Measurements from ENCODE around the gene ST7L.

Gene ST7L

DNA sequence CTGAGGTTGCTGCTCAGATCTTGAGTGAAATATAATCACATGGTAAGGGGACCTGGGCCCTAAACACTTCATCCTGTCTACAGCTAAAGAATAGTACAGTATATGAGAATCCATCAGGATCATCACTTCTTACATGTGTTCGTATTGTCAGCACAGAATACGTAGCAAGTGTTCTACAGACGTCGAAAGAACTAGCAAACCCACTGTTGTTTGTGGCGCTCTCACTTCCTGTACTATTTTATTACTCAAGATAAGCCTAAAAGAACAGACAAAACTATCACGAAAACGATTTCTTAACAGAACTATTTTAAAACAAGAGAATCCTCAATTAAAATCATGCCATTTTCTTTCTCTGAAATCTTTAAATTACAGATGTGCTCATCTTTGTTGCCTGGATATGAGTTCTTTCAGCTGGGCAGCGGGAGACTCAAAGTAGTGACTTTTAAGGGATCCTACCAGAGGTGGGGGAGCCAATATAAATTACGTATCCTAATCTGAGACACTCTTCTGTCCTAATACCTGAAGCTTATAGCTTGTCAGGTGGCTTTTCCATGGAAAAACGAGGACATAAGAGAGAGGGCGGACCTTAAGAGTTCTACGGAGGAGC lies 724 bp downstream of the ST7L start:
- DNase-seq, result no peak

DNA sequence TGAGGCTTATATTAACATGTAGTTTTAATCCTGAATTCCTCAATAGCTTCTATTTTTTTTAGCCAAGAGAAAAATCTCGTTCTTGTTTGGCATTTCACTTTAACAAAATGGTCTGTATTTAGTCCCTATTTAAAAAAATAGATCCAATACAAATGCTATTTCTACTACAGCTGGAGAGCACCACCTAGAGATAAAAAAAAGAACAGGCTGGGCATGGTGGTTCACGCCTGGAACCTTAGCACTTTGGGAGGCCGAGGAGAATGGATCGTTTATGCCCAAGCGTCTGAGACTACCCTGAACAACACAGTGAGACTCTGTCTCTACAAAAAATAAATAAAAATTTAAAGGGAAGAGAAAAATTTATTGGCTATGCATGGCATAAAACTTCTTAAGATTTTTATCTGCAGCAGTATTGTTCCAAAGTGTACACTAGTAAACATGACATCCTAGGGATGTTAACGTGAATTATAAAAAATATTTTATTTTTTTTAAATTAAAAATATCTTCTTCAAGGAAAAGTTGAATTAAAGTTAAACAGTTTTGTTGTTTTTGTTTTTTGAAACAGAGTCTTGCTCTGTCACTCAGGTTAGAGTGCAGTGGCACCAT lies 4.4 kb downstream of the ST7L start:
- no peak for DNase-seq

DNA sequence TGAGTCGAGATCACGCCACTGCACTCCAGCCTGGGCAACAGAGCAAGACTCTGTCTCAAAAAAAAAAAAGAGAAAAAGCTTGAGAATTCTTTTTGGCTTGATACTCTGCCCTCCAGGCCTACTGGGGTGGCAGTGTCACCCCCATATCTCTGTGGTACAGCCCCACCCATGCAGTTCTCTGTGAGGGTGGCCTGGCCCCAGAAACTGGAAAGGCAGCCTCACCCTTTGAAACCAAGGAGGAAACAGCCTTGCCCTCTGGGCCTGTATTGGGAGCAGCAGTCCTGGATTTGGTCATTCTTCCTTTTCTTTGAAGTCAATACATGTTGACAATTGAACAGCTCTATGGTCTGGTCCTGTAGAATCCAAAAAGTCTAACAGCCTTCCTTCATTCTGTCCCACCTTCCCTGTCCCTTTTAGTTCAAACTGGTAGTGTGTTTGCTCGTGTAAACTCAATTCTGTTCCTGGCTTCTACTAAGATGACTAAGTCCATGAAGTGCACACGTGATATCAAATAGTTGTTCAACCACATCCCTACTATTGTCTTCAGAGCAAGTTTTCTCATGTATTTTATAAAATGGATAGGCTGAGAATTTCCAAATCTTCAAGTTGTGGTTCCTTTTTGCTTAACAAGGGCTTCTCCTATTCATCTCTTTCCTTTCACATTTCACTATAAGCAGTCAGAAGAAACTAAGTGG lies 13.2 kb downstream of the ST7L start:
- DNase-seq, result no peak

DNA sequence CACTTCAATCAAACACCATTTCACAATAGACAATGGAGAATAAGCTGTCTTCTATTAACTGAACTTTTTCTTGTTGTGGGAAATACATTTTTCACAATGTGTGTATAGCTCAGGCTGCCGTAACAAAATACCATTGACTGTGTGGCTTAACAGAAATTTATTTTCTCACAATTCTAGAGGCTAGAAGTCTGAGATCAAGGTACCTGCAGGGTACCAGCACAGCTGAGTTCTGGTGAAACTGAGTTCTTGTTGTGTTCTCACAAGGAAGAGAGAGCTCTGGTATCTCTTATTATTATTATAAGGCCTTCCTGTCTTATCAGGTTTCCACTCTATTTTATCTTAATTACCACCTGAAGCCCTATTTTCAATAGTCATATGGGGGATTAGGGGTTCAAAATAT lies 15.4 kb downstream of the ST7L start:
- no peak for DNase-seq

DNA sequence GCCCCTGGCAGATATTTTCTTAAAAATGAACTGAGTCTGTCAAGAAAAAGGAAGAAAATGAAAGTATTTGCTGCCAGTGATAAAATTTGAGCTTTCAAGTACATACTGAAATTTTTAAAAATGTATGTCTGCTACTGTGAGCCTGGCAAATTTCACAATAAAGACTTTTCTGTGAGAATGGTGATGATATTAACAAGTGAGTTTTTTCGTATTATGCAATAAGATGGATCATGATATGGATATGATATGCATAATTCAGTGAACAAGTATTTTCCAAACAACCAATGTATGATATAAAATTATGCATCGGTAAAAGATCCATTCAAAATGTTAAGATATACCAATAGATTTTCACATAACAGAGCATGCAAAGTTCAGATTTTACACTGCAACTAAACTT lies 15.9 kb downstream of the ST7L start:
- no peak for DNase-seq

DNA sequence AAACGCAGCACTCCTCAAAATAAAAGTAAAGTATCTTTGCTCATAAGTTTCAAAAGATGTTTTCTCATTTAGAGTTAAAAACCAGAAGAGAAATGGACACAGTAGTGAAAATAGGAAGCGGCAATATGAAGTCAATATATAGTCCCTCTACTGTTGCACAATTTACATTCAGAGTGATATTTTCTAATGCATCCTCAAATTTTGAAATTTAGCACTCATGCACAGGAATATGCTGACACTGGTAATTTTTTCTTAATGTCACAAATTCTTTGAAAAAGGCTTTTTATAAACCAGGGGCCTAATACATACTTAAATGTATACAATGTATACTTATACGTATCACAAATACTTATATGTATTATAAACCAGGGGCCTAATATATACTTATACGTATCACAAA lies 19.5 kb downstream of the ST7L start:
- DNase-seq, result no peak

DNA sequence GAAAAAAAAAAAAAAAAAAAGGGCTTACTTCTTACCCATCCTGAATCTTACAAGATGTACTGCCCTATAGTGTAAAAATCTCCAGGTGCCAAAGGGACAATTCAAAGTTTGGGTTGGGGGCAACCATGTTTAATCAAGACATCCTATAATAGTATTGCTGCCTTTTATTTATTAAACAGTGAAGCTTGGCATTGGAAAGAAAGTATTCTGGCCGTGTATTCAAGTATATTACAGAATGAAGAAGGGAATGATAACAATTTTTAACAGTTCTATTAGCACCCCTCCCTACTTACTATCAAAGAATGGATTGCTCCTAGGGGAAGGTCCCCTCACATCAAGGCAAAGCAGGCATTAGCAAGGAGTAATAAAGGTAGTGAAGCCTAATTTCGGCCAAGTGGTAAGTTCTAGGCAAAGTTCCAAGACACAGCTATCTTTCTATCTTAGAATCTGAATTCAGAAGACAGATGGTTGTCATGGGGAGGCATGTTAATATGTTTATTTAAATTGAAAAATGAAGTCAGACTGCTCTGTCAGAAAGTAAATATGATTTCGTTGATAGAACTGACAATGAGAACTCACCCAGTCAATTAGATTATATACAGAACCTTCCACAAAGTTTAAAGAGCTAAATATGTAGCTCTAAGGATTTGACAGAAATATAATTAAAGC lies 24.6 kb downstream of the ST7L start:
- no peak for DNase-seq

DNA sequence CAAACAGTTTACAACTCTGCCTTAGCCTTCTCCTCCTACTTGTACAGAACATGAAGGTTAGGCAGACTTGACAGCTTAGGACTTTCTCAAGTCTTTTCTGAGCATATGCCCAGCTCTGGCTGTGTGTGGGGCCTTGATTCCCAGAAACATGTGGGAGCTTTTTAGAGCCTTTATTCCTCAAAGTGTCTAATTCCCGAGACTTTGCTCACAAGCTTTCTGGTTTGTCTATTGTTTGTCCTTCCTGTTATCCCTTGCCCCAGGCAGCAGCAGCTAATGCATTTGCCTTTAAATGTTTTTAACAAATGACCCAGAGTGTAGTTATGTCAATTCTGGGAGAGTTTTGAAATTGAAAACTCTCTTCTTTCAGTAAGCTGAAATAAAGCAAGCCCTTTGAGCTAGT lies 29.2 kb downstream of the ST7L start:
- DNase-seq, result no peak

DNA sequence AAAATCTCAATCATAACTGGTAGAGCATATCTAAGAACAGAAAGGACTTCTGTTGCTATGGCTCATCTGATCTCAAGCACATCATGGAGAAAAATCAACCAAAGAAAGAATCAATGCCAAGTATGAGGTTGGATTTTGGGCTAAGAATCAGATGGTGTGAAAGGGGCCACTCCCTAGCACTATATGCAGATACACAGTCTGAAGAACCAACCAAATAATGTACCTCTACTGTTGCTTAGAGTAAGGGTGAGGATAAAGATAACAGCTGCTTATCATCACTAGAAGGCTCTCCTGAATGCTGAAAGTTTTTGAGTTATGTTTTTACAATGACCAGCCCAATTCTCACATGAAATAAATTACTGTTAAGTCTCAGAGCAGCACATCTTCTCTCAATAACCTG lies 35.6 kb downstream of the ST7L start:
- DNase-seq, result no peak

DNA sequence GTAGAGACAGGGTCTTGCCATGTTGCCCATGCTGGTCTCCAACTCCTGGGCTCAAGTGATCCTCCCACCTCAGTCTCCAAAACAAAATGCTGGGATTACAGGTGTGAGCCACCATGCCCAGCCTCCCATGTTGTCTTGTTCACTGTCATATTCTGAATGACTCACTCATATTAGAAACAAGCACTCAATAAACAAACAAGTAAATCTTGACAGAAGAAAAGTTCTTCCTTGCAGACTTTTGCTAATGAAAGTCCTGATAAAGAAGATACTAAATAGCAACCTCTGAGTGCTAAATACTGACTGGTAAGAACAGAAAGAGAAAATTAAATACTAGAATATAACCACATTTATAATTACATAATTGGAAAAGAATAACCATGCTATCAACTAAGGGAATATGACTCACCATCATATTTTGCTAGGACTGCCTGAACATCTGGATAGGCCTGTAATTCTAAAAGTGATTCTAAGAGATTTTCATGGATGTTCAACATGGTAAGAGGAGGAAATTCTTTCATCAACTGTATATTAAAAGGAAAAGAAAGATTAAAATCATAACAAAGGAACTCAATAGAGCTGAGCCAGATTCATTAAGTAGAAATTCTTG lies 37.3 kb downstream of the ST7L start:
- DNase-seq, result no peak

DNA sequence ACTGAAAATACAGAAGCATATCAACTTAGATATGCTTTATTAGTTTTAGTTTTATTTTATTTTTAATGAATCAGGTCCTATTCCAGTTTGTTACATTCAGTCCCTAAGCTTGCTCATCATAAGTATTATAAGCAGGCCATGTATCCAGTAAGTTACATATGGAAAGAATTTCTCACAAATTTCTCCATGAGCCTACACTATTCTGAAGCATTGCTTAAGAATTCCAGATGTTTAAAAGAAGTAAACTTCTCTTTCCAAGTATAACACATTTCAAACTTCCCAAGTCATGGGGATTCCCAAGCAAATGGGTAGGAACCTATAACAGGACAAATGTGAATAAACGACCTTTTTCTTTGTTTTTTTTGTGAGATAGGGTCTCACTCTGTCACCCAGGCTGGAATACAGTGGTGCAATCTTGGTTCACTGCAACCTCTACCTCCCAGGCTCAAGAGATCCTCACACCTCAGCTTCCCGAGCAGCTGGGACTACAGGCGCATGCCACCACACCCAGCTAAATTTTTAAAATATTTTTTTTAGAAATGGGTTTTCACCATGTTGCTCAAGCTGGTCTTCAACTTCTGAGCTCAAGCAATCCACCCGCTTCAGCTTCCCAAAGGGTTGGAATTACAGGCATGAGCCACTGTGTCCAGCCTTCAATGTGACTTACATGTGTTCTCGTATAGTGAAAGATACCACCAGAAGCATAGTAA lies 39.0 kb downstream of the ST7L start:
- DNase-seq, result no peak

DNA sequence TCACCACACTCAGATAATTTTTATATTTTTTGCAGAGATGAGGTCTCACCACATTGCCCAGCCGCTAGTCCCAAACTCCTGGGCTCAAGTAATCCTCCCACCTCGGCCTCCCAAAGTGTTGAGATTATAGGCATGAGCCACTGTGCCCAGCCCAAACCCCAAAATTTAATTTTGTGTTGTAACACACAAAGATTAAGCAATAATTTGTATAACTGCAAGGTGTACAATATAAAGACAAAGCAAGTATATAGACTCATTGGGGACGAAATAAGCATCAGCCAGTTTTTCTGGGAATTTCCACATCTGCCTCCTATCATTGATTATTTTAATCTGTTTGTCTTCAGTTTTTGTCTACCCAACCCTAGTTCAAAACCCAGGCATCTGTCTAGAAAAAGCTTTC lies 42.7 kb downstream of the ST7L start:
- no peak for DNase-seq

DNA sequence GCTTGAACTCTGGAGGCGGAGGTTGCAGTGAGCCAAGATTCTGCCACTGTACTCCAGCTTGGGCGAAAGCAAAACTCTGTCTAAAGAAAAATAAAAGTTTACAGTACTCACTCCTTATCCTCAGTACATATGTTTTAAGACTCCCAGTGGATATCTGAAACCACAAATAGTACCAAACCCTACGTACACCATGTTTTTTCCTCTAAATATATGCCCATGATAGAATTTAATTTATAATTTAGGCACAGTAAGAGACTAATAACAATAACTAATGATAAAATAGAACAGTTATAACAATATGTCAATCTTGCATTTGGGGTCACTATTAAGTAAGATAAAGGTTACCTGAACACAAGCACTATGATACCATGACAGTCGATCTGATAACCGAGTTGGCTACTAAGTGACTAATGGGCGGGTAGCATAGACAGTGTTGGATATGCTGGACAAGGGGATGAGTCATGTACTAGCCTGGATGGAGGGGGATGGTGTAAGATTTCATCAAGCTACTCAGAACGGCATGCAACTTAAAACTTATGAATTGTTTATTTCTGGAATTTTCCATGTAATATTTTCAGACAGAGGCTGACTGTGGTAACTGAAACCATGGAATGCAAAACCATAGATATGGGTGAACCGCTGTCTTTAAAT lies 43.7 kb downstream of the ST7L start:
- no peak for DNase-seq

DNA sequence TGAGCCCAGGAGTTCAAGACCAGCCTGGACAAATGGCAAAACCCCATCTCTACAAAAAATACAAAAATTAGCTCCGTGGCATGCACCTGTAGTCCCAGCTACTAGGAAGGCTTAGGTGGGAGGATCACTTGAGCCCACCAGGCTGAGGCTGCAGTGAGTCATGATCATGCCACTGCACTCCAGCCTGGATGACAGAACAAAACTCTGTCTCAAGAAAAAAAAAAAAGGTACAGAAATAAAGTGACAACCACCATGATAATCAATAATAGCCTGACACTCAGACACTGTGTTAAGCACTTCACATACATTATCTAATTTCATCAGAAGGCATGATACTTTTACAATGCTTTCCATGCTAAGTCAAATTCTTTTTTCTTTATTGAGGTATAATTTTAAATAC lies 53.1 kb downstream of the ST7L start:
- no peak for DNase-seq

DNA sequence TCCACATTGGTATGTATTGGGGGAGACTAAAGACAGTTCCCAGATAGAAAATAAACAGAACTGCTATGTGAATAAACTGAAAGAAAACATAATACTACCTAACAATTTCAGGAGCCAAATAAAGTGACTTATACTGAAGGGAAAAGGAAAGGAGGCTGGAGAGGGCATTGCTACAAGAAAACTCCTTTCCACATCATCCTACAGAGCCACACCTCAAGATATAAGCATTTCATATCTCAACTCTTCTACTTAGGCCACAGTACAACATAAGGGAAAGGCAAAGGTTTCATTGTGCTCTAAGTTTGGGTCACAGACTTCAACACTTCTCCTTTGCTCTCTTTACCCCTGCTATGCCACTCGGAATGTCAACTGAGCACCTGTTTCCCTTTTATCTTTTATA lies 54.9 kb downstream of the ST7L start:
- DNase-seq, result no peak

DNA sequence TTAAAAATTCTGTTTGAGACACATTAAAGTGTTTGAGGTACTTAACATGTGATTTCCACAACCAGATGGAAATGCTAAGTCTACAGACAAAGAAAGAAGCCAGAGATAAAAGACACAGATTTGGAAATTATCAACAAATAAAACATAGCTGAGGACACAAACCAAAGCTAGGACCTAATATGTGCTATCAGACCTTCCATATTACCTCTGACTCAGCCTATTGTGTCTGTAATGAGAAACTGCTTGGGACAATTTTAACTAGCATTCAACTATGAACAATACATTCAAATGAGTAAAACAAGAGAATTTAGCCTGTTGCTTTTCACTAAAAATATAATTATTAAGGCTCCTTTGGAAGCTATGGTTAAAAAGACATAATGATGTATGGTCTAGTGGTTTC lies 55.6 kb downstream of the ST7L start:
- DNase-seq, result no peak

DNA sequence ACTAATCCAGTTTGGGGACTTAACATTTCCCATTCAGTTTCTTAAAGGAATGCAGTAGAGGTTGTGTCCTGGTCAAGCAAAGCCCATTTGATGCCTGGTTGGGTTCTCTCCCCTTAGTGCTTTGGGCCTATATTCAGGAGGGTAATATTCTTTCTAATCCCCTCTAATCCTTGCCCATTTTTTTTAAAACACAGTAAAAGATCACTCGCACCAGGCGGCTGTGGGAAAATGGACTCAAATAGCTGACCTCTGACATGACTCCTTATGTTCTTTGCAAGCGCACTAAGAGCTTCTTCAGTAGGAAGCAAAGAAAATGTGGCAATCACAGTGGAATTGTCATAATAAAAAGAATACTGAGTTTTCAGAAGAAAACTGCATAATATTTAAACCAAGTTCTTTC lies 60.3 kb downstream of the ST7L start:
- DNase-seq, result no peak

DNA sequence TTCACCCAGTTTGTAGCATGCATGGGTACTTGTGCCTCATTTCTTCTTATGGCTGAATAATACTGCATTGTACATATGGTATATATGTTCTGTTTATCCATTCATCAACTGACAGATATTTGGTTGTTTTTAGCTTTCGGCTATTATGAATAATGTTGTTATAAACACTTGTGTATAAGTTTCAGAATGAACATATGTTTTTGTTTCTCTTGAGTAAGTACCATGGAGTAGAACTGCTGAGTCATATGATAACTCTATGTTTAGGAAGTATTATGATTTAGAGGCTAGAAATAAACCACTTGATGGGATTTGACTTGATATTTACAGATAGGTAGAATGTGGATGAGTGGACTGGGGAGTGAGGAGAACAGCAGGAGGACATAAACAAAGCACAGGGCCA lies 61.6 kb downstream of the ST7L start:
- DNase-seq, result no peak

DNA sequence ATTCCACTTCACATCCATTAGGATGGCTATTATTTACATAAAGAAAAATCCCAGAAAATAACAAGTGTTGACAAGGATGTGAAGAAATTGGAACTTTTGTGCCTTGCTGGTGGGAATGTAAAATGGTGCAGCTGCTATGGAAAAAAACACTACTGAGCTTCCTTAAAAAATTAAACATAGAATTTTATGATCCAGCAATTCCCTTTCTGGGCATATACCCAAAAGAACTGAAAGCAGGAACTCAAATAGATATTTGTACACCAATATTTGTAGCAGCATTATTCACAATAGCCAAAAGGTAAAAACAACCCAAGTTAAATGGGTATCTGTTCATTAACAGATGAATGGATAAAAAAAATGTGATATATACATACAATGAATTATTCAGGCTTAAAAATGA lies 64.5 kb downstream of the ST7L start:
- DNase-seq, result no peak

DNA sequence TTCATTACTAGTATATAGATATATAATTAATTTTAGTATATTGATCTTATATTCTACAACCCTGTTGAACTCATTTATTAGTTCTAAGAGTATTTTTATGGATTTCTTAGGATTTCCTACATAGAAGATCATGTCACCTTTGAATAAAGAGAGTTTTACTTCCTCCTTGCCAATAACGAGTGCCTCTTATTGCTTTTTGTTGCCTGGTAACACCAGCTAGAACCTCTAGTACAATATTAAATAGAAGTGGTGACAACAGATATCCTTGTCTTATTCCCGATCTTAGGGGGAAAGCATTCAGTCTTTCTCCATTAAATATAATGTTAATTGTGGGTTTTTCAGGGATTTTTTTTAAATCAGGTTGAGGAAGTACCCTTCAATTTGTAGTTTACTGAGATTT lies 69.4 kb downstream of the ST7L start:
- DNase-seq, result no peak

DNA sequence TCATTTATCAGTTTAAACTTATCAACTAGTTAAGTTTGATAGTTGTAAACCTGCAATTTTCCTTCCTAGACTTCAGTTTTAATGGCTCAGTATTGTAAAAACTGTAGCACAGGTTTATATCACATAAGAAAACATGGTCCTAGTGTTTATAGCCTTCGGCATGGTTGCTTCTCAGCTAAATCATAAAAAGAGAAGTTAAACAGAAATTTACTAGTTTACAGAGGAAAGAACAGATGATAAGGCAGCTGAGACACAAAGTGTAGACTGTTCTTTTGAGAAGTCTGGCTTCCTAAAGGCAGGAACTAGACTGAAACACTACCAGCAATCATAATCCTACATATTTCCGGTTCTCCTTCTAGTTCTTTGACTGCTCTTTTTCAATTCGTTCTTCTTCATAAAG lies 70.4 kb downstream of the ST7L start:
- no peak for DNase-seq

DNA sequence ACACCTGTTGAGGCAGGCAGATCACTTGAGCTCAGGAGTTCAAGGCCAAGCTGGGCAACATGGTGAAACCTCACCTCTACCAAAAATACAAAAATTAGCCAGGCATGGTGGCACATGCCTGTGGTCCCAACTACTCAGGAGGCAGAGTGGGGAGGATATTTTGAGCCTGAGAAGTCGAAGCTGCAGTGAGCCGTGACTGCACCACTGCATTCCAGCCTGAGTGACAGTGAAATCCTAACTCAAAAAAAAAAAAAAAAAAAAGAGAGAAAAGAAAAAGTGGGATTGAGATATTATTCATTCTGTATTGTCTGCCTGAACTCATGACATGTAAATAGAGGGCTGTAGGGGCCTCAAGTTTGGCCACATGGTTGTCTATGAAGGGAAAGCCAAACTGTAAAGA lies 72.9 kb downstream of the ST7L start:
- no peak for DNase-seq

DNA sequence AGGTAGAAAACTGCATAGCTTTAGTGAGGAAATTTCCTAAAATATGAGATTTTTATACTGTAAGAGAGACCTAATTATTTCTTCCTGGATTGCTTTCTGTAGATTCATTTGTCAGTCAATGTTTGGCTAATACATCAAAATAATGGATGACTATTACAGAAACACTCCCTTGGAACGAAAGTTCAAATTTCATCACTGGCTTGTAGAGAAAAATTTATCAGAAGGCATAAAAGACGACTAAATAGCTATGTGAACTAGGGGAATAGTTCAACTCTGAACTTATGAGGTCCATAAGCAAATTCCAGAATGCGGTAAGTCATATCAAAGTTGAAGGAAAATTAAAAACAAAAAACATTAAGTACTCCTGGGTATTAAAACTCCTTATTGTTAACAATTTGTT lies 74.2 kb downstream of the ST7L start:
- DNase-seq, result no peak

All from NCI-H510A (cell line).